Cardiac muscle cell (in vitro differentiated cells and primary cell): ENCODE results near the gene PPP1R2C. TPM values are rescaled to one million over a fixed set of nuclear protein-coding genes. Genes with fewer than 3 reads are reported as not detected.

Experiments
- DNase-seq, 2 donors: peaks; one replicate each; pipeline versions ENCODE4 v3.0.0 to v3.0.0-alpha.2; 2010 to 2017; ENCODE audit warnings: low read depth in 1 of 2, low spot score in 1 of 2
- H3K27ac ChIP-seq: fragments of 200-600 bp; sonication (generic); 2 replicates; pipeline ENCODE4 v1.5.1; 2016
- H3K27me3 ChIP-seq: fragments of 200-600 bp; sonication (generic); 2 replicates; pipeline ENCODE4 v1.6.0; 2016; ENCODE audit warnings: control low read depth
- H3K36me3 ChIP-seq: fragments of 200-600 bp; sonication (generic); 2 replicates; pipeline ENCODE4 v1.5.1; 2016; ENCODE audit warnings: control low read depth
- H3K4me1 ChIP-seq: fragments of 200-600 bp; sonication (generic); 2 replicates; pipeline ENCODE4 v1.8.1; 2017; ENCODE audit warnings: low read depth, mild to moderate bottlenecking, mixed run types
- H3K4me3 ChIP-seq: fragments of 200-600 bp; sonication (generic); 2 replicates; pipeline ENCODE4 v1.5.1; 2016; ENCODE audit warnings: mild to moderate bottlenecking
- H3K9me3 ChIP-seq: fragments of 200-600 bp; sonication (generic); 2 replicates; pipeline ENCODE4 v1.5.1; 2017; ENCODE audit warnings: low read depth, mild to moderate bottlenecking, control low read depth
- polyA plus RNA-seq: library from polyadenylated mRNA; unstranded; fragments of >200 nt; fragmentation: Nextera tagmentation; extraction: Ambion mirVana; gene quantifications from 2 replicates; pipeline ENCODE4 v1.2.1, GENCODE V29; 2016
- total RNA-seq: library from RNA; depleted of rRNA; stranded (reverse); fragments of >200 nt; gene quantifications from 2 replicates; pipeline ENCODE4 v1.2.3, GENCODE V29; 2016
- TF ChIP-seq, protein P1 (sequence below): IDR thresholded peaks from 2 replicates; pipeline ENCODE4 v1.5.1; 2012; ENCODE audit warnings: low read depth, mild to moderate bottlenecking, low read length

Gene PPP1R2C
- total RNA-seq = not detected in 2 replicates
- polyA plus RNA-seq = not detected in 2 replicates

DNA sequence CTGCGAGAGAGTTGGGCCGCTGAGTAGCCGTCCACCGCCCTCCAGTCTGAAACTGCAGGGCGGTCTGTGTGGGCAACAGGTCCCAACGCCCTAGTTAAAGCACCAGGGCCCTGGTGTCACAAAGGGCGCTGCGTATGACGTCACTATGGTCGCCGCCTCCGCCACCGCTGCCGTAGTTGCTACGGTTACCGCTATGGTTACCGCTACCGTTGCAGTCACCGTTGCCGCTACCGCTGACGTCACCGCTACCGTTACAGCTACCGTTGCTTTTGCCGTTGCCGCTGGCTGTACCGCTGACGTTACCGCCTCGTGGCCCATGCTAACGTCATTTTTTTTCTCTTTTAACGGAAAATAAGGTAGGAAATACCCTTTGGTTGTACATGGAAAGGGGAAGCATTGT lies at the start of gene PPP1R2C:
Gene PPP1R2C, minus strand, starts transcription at position 68 of the 400 bp plus-strand sequence. CDS start 84 bp downstream, outside the sequence.
- H3K27me3 ChIP-seq = no peaks in the 10 kb centered on the region
- no peak within 1 kb of the TSS for H3K4me3 ChIP-seq
- TF ChIP-seq, protein P1, sequence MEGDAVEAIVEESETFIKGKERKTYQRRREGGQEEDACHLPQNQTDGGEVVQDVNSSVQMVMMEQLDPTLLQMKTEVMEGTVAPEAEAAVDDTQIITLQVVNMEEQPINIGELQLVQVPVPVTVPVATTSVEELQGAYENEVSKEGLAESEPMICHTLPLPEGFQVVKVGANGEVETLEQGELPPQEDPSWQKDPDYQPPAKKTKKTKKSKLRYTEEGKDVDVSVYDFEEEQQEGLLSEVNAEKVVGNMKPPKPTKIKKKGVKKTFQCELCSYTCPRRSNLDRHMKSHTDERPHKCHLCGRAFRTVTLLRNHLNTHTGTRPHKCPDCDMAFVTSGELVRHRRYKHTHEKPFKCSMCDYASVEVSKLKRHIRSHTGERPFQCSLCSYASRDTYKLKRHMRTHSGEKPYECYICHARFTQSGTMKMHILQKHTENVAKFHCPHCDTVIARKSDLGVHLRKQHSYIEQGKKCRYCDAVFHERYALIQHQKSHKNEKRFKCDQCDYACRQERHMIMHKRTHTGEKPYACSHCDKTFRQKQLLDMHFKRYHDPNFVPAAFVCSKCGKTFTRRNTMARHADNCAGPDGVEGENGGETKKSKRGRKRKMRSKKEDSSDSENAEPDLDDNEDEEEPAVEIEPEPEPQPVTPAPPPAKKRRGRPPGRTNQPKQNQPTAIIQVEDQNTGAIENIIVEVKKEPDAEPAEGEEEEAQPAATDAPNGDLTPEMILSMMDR = no peak
- DNase-seq = no peak
- H3K36me3 ChIP-seq = no peaks in the 10 kb centered on the region
- H3K9me3 ChIP-seq = no peaks in the 10 kb centered on the region
- H3K27ac ChIP-seq = no peak within 1 kb of the TSS
- H3K4me1 ChIP-seq = no peaks in the 10 kb centered on the region

DNA sequence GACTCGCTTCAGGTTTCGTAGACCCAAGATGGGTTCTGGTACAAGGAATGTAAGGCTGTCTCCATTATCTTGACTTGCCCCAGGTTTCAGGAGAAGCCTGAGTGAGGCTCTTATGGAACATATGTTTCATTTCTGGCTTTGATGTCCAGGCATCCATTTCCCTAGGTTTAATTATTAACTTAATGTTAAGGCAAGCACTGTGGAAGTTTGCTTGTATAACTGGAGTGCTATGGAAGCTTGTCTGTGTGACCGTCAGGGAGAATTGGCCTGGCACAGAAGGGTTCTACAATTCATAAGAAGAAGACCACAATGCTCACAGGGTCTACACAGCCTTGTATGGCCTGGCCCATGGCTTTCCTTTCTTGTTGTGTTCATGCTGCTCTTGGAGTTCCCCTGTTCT lies 47.2 kb upstream of the PPP1R2C start:
- H3K9me3 ChIP-seq = no peaks in the 10 kb centered on the region
- TF ChIP-seq, protein P1 = no peak
- H3K27ac ChIP-seq = no peak overlapping the region
- no peaks in the 10 kb centered on the region for H3K36me3 ChIP-seq
- no peaks in the 10 kb centered on the region for H3K27me3 ChIP-seq
- no peaks in the 10 kb centered on the region for H3K4me1 ChIP-seq
- no peak overlapping the region for H3K4me3 ChIP-seq
- DNase-seq = no peak

DNA sequence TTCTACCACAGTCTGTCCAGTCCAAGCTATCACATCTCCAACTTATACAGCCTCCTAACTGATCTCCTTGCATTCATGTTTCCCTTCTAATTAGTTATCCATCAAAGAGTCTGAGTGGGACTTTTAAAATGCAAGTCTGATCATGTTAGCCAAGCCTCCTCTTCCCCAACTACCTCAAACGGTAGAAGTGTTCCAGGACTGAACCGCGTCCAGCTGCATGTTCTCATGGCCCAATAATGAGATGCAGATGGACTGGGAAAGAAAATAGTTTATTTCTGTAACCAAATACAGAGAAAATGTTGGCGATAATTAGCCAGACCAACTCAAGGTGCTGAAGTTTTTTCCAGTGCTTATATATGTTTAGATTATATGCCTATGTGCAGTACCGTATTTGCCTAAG lies 46.6 kb upstream of the PPP1R2C start:
- H3K27ac ChIP-seq = no peak overlapping the region
- H3K36me3 ChIP-seq = no peaks in the 10 kb centered on the region
- no peaks in the 10 kb centered on the region for H3K4me1 ChIP-seq
- no peak overlapping the region for H3K4me3 ChIP-seq
- H3K27me3 ChIP-seq = no peaks in the 10 kb centered on the region
- TF ChIP-seq, protein P1 = no peak
- H3K9me3 ChIP-seq = no peaks in the 10 kb centered on the region
- no peak for DNase-seq

DNA sequence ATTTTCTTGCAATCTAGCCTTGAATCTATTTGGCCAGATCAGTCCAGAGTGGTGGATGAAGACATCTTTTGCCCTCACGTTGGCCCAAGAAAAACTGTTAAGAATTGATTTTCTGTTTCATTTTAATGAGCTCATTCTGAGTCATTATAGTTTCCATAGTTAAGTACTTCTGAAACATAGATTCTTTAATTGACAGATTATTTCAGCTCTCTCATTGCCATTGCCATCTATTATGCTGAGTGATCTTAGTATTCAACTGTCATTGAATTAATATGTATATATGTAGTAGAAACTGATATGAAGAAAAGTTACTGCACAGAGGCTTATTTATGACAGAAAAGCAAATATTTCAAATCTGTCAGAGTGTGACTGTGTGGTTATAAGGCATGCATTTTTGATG lies 45.5 kb upstream of the PPP1R2C start:
- Histone ChIP-seq H3K4me1 (no peaks in the 10 kb centered on the region), H3K27me3 (no peaks in the 10 kb centered on the region), H3K4me3 (no peak overlapping the region), H3K9me3 (no peaks in the 10 kb centered on the region), H3K27ac (no peak overlapping the region), H3K36me3 (no peaks in the 10 kb centered on the region)
- TF ChIP-seq, protein P1 = no peak
- DNase-seq = no peak

DNA sequence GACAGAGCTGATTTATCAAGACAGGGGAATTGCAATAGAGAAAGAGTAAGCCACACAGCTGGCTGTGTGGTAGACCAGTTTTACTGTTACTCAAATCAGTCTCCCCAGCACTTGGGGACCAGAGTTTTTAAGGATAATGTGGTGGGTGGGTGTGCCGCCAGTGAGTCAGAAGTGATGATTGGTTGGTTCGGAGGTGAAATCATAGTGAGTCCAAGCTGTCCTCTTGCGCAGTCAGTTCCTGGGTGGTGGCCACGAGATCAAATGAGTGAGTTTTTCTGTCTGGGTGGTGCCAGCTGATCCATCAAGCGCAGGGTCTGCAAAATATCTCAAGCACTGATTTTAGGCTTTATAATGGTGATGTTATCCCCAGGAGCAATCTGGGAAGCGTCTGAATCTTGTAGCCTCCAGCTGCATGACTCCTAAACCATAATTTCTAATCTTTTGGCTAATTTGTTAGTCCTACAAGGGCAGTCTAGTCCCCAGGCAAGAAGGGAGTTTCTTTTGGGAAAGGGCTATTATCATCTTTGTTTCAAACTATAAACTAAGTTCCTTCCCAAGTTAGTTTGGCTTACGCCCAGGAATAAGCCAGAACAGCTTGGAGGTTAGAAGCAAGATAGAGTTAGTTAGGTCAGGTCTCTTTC lies 44.0 kb upstream of the PPP1R2C start:
- Histone ChIP-seq H3K4me3 (no peak overlapping the region), H3K36me3 (no peaks in the 10 kb centered on the region), H3K9me3 (no peaks in the 10 kb centered on the region), H3K27ac (no peak overlapping the region), H3K27me3 (no peaks in the 10 kb centered on the region), H3K4me1 (no peaks in the 10 kb centered on the region)
- TF ChIP-seq, protein P1 = no peak
- DNase-seq = peak in 1 of 2 donors; percentile 8
